Gastroesophageal sphincter (tissue), 4 donors: ENCODE data around the gene SPTBN2. TPM values are rescaled to one million over a fixed set of nuclear protein-coding genes. Genes with fewer than 3 reads are reported as not detected.
A peak's percentile ranks its signal among the peaks of the same experiment; 100 is the strongest.

Source experiments
- ATAC-seq: fragments of 150-250 bp; one replicate; pipeline ENCODE4 v1.9.1; 2016; ENCODE audit warnings: mild to moderate bottlenecking, moderate library complexity
- H3K27ac ChIP-seq, 4 donors: fragments of 200-600 bp; sonication (generic) in 3 of 4; 1 replicate in 3 of 4; 2 replicates in 1 of 4; pipeline ENCODE4 v1.5.1; 2016 to 2019
- H3K27me3 ChIP-seq: fragments of 200-600 bp; sonication (generic); one replicate; pipeline ENCODE4 v1.5.1; 2019
- H3K36me3 ChIP-seq, 2 donors: fragments of 200-600 bp; sonication (generic); one replicate each; pipeline ENCODE4 v1.5.1; 2019; ENCODE audit warnings: control low read depth in 1 of 2
- H3K4me1 ChIP-seq, 3 donors: fragments of 200-600 bp; sonication (generic); 1 replicate in 2 of 3; 2 replicates in 1 of 3; pipeline ENCODE4 v1.5.1; 2016 to 2019; ENCODE audit warnings: control low read depth in 2 of 3
- H3K4me3 ChIP-seq, 2 donors: fragments of 200-600 bp; sonication (generic); one replicate each; pipeline ENCODE4 v1.5.1; 2019; ENCODE audit warnings: mild to moderate bottlenecking in 1 of 2, moderate library complexity in 1 of 2
- H3K9me3 ChIP-seq, 3 donors: fragments of 200-600 bp; sonication (generic); one replicate each; pipeline ENCODE4 v1.5.1; 2017 to 2019; ENCODE audit warnings: control low read depth in 2 of 3
- CTCF ChIP-seq, 4 experiments: fragments of 200-600 bp in 2 of 4; fragments of 450-650 bp in 2 of 4; sonication (generic) in 1 of 4; IDR thresholded peaks; one replicate each; pipeline ENCODE4 v1.5.1; 2017 to 2019; ENCODE audit warnings: antibody characterized with exemption in 4 of 4, mild to moderate bottlenecking in 2 of 4, moderate library complexity in 2 of 4
- EP300 ChIP-seq: sonication (generic); formaldehyde crosslinking; IDR thresholded peaks from one replicate; pipeline ENCODE4 v1.6.1; 2017; ENCODE audit warnings: antibody characterized with exemption, mild to moderate bottlenecking
- POLR2A ChIP-seq, 2 donors: fragments of 450-650 bp; IDR thresholded peaks; one replicate each; pipeline ENCODE4 v1.6.1; 2017; ENCODE audit warnings: antibody characterized with exemption in 2 of 2, mild to moderate bottlenecking in 2 of 2, moderate library complexity in 1 of 2
- POLR2AphosphoS5 ChIP-seq: sonication (generic); formaldehyde crosslinking; IDR thresholded peaks from one replicate; pipeline ENCODE4 v1.6.1; 2017; ENCODE audit warnings: antibody characterized with exemption
- WGBS, 2 donors: methylation state at CpG; one replicate each; pipeline ENCODE4 v1.1.5; 2018; ENCODE audit warnings: low coverage in 1 of 2; 5-methylcytosine and 5-hydroxymethylcytosine counted together
- total RNA-seq, 4 donors: library from RNA; depleted of rRNA; stranded (reverse); fragments of >200 nt; gene quantifications; one replicate each; pipeline ENCODE4 v1.1.0, GENCODE V29; 2016

SPTBN2 gene
- total RNA-seq, 4 donors from 2014 or later: 1.8 to 19.5 (median 5.6) TPM

GRCh38 chr11:66676282-66676919 lies 52.6 kb downstream of the SPTBN2 start:
- no peak for TF ChIP-seq POLR2A (IDR thresholded peaks at IDR 0.05)
- no peak for TF ChIP-seq CTCF (IDR thresholded peaks at IDR 0.05)
- TF ChIP-seq POLR2AphosphoS5: no peak
- no peak for TF ChIP-seq EP300
- H3K27ac ChIP-seq: peak overlapping the region in 1 of 4 donors; percentile 97
- no peaks in the 10 kb centered on the region for H3K36me3 ChIP-seq
- peaks cover 0 to 69% (median 9%) of the 10 kb centered on the region in 3 donors for H3K4me1 ChIP-seq
- no peak for ATAC-seq
- no peaks in the 10 kb centered on the region for H3K27me3 ChIP-seq
- H3K4me3 ChIP-seq: peak overlapping the region in 1 of 2 donors; percentile 84
- H3K9me3 ChIP-seq: no peaks in the 10 kb centered on the region
- WGBS, 2 donors: 53 to 56% methylated on average over 5 to 9 of the region's 16 CpGs

GRCh38 chr11:66674964-66675602 lies 53.9 kb downstream of the SPTBN2 start:
- Histone ChIP-seq H3K27ac (no peak overlapping the region), H3K4me3 (no peak overlapping the region), H3K9me3 (no peaks in the 10 kb centered on the region), H3K27me3 (no peaks in the 10 kb centered on the region), H3K36me3 (no peaks in the 10 kb centered on the region), H3K4me1 (peaks cover 0 to 80% (median 9%) of the 10 kb centered on the region in 3 donors)
- no peak for ATAC-seq
- WGBS, 2 donors: 58 to 82% methylated on average over 2 of the region's 2 CpGs
- no peak for TF ChIP-seq EP300
- TF ChIP-seq POLR2A (IDR thresholded peaks at IDR 0.05): no peak
- no peak for TF ChIP-seq POLR2AphosphoS5
- TF ChIP-seq CTCF (IDR thresholded peaks at IDR 0.05): no peak

GRCh38 chr11:66670816-66671215 lies 58.2 kb downstream of the SPTBN2 start:
- no peak for TF ChIP-seq EP300
- no peak for TF ChIP-seq POLR2A (IDR thresholded peaks at IDR 0.05)
- no peak for TF ChIP-seq POLR2AphosphoS5
- no peak for TF ChIP-seq CTCF (IDR thresholded peaks at IDR 0.05)
- Histone ChIP-seq H3K27ac (no peak overlapping the region), H3K36me3 (peaks cover 0 to 32% of the 10 kb centered on the region in 2 donors), H3K27me3 (no peaks in the 10 kb centered on the region), H3K4me1 (peaks cover 0 to 73% (median under 1%) of the 10 kb centered on the region in 3 donors), H3K4me3 (no peak overlapping the region), H3K9me3 (no peaks in the 10 kb centered on the region)
- 50 to 66% methylated on average over 1 to 5 of the region's 5 CpGs for WGBS, 2 donors
- no peak for ATAC-seq

GRCh38 chr11:66665369-66665768 lies 63.6 kb downstream of the SPTBN2 start:
- Histone ChIP-seq H3K4me1 (peaks cover 0 to 22% (median 0%) of the 10 kb centered on the region in 3 donors), H3K27me3 (no peaks in the 10 kb centered on the region), H3K4me3 (no peak overlapping the region), H3K27ac (no peak overlapping the region), H3K9me3 (no peaks in the 10 kb centered on the region), H3K36me3 (peaks cover 0 to 75% of the 10 kb centered on the region in 2 donors)
- 73 to 86% methylated on average over 9 to 11 of the region's 11 CpGs for WGBS, 2 donors
- no peak for TF ChIP-seq EP300
- no peak for TF ChIP-seq POLR2A (IDR thresholded peaks at IDR 0.05)
- no peak for TF ChIP-seq POLR2AphosphoS5
- no peak for ATAC-seq

GRCh38 chr11:66663741-66664296 lies 65.2 kb downstream of the SPTBN2 start:
- no peaks in the 10 kb centered on the region for H3K9me3 ChIP-seq
- TF ChIP-seq POLR2A (IDR thresholded peaks at IDR 0.05) (no peak), CTCF (IDR thresholded peaks at IDR 0.05) (no peak)
- H3K4me1 ChIP-seq: peaks cover 0 to 8% (median 0%) of the 10 kb centered on the region in 3 donors
- H3K36me3 ChIP-seq: peaks cover 0 to 79% of the 10 kb centered on the region in 2 donors
- no CpG with 5 or more reads among the region's 1 CpG for WGBS, 2 donors
- no peak overlapping the region for H3K4me3 ChIP-seq
- no peak for ATAC-seq
- no peaks in the 10 kb centered on the region for H3K27me3 ChIP-seq
- no peak overlapping the region for H3K27ac ChIP-seq
